GM21576 (cell line): ENCODE data around the gene ASAH2.

Experiments
- ATAC-seq: cut with Tn5 transposase; IDR thresholded peaks from one replicate; pipeline ENCODE4 v1.9.1; 2021; ENCODE audit warnings: mild to moderate bottlenecking, moderate library complexity; ENCODE audit not compliant: unreplicated experiment

The ASAH2 gene

GRCh38 chr10:50210876-50211275 is 40.4 kb downstream of the ASAH2 start:
- ATAC-seq, result no peak
